ENCODE measurements around the gene IDH3B.
"Not testable (repeated sequence)": the region's sequence is repeated elsewhere in the genome, so short reads cannot be mapped to it uniquely, and the experiment has no call there.

The IDH3B gene

DNA sequence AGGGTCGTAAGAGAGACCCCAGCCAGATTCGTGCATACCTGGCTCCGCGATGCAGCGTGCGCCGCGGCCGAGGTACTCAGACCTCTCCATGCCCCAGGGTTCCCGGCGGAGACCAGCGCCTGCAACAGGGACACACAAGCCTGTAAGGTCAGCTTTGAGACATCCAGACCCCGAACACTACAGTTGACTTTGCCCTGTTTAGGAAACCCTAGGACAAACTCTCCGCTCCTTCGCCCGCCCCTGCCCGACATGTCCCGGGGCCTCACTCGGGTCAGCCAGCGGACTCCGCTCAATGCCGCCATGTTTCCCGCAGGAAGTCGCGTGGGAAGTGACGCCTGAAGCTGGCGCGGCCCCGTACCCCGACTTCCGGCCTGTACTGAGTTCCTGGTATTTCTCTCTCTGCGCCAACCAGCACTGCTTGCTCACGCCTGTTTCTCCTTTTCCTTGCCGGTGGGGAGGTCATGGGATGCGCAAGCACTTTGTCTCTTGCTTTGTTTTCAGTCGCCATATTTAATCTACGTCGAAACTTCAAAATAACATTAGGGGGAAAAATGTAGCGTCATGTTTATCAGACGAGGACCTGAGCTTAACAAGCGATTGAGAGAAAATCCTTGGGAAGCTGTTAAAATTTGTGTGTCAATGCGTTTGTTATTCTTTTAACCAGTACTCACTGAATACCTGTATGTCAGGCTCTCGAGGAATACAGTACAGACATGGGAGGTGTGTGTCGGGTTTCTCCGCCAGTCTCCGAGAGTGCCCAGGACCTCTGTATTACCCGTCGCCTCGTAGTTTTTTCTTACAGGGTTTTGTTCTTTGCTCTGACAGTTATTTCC lies at the start of gene IDH3B:
Gene IDH3B, minus strand, starts transcription at position 330 of the 833 bp plus-strand sequence. Its CDS starts 28 bp downstream, at position 302.
- DNase-seq, result peak; percentile 97

DNA sequence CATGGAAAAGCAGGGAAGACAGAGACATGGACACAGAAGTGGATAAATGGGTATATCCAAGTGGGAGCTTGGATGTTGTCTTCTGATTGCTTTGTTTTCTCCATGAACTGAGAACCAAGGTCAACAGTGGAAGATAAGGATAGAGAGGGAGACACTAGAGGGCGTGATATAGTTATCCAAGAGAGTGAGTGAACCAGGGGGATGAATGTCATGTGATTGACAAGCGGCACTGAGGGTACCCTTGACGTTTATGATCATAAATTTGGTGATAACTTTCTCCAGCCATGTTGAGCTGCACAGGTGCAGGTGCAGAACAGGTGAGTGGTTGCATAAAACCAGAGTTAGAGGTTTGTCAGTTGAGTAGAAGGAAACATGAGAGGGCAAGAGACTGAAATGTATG lies 49.3 kb upstream of the IDH3B start:
- no peak for DNase-seq

DNA sequence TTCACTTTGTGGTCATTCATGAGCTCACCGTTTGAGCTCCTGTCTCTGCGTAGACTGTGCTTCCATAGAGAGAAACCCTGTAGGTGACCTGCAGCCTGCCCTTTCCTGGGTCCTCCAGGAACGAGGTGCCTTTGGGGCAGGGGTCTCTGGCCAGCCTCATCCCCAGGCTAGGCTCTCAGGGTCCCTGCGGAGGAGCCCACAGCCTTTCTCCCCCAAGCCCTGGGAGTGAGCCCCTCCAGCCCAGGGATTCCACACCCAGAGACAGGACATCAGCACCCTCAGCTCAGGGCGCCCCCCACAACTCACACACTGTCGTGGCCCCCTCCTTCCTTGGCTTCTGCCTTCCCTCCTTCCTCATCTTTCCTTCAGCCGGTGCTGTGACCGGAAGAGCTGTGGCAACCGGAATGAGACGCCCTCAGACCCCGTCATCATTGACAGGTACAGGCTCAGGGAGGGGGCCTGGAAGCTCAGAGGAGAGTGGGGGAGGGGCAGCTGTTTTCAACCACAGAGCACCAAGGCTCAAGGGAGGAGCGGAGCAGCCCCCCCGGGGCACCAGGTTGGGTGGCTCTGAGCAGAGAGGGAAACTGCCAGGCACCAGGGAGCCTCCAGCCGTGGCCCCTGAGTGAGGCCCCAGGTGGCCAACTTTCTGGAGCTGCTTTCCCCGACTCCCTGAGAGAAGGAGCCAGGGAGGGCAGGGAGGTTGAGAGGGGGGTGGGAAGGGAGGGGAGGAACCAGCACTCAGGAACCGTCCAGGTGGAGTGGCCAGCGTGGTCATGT lies 45.4 kb upstream of the IDH3B start:
- DNase-seq, result no peak

DNA sequence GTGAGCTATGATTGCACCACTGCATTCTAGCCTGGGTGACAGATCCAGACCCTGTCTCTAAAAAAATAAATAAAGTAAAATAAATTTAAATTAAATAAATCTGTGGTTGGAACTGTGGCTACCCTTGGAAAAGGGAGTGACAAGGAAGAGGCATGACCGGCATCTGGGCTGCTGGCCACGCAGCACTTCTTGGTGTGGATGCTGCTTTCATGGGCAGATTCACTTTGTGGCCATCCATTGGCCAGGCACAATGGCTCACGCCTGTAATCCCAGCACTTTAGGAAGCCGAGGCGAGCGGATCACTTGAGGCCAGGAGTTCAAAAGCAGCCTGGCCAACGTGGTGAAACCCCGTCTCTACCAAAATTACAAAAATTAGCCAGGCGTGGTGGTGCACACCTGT lies 44.6 kb upstream of the IDH3B start:
- no peak for DNase-seq

- peak; percentile 32 for DNase-seq
Observed at GRCh38 chr20:2708073-2708415, 44.0 kb upstream of the IDH3B start.

GRCh38 chr20:2707353-2708072 lies 43.5 kb upstream of the IDH3B start:
- DNase-seq, result peak; percentile 11

DNA sequence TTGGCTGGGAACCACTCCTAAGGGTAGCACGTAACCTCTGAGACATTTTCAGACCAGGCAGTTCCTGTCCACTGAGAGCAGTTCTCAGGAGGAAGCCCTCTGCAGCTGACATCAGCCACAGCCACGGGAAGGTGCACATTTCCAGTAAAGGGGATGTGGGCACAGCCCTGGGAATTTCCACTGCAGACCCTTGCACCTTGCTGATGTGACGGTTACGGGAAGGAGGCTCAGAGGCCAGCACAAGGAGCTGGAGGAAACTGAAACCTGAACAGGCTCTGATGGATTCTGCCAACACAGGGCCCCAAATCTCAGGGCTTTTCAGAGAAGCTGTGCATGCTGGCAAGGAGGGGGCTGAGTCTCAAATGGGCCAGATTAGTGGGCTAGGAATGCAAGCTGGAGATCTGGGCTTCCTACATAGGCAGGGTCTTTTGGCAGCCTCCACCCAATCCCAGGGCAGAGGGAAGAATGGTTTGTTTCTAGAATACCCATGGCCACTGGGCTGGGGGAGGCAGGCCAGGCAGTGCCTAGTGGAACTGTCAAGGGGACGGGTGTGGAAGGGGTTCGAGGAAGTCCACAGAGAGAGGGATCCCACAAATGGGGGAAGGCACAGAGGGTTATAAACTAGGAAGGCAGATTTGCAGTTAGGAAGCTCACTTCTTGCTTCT lies 42.8 kb upstream of the IDH3B start:
- peak; percentile 18 for DNase-seq

DNA sequence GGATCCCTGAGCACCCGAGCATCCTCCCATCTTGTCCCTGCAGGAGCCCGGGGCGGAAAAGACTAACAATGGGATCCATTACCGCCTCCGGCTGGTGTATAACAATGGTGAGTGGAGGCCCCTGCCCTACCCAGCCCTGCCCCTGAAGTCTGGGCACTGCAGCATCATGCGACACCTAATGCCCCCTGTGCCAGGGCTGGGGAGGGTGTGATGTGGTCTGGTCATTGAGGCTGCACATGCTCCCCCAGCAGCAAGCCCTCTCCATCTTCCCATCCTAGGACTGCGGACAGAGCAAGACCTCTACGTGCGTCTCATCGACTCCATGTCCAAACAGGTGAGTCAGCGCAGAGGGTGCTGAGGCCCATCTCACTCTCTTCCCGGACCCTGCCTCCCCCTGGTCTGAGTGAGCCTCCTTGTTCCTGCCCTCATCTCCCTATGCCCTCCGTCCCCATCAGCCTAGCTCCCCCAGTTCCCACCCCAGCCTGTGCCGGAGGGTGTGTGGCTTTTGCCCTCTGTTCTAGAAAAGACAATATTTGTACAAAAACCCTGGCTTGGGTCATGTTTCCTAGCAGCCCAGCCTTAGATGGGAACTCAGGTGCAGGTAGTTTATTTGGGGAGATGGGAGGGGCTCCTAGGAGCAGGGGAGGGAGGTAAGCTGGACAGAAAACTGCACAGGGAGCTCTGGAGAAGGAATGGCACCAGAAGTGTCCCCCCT lies 42.1 kb upstream of the IDH3B start:
- no peak for DNase-seq

GRCh38 chr20:2703716-2704475 lies 39.9 kb upstream of the IDH3B start:
- no peak for DNase-seq

DNA sequence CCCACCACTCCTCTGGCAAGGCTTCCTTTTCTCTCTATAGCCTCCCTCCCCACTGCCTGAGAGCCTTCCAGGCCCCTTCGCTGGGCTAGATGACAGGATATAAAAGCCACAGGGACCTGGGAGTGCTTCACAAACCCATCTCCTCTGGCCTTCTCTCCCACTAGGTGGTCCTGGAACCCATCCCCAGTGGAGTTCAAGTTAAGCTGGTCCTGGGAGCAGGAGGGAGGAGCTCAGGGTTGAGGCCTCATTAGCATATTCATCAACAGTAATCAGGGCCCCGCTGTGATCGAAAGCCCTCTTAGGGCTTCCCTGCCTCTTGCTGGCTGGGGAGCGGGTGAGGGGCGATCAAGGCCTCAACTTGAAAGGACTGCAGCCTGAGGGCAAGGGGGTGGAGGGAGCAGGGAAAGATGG lies 37.7 kb upstream of the IDH3B start:
- DNase-seq, result no peak

- no peak for DNase-seq
Observed at GRCh38 chr20:2700913-2701620, 37.1 kb upstream of the IDH3B start.

- DNase-seq, result peak; percentile 16
Observed at GRCh38 chr20:2699775-2700413, 35.9 kb upstream of the IDH3B start.

- DNase-seq, result peak; percentile 18
Observed at GRCh38 chr20:2698912-2699311, 34.9 kb upstream of the IDH3B start.

GRCh38 chr20:2698186-2698817 lies 34.3 kb upstream of the IDH3B start:
- peak; percentile 36 for DNase-seq

DNA sequence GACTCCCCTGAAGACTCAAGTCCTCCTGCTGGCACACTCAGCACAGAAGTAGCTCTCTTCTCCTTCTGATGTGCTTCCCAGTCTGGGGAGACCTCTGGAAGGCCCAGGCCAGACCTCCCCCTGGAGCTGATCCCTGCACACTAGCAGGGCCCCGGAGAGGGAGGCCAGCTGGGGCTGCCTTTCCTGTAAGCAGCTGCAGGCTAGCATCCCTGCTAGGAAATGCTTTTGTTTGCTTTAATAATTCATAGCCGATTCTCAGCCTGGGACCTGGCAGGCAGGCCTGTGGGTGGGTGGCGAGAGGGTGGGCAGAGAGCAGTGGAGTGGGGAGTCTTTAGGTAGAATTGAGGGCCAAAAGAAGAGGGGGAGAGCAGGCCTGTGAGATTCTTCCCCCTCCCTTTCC lies 33.8 kb upstream of the IDH3B start:
- peak; percentile 21 for DNase-seq

DNA sequence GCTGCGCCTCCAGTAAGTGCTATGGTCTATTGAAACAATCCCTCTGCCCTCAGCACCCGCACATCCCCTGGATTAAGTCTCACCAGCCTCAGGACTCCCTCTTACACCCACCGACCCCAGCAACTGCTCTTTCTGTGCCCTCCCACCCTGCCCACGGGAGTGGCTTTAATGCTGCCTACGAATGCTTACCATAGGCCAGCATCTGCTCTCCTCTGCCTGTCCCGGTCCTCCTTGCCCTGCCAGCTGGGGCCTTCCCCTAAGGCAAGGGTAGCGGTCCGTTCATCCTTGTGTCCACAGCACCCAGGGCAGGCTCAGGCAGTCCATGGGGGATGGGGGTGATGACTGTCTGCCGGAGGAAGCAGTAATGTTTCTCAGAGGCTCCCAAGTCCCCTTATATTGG lies 32.6 kb upstream of the IDH3B start:
- peak; percentile 30 for DNase-seq

DNA sequence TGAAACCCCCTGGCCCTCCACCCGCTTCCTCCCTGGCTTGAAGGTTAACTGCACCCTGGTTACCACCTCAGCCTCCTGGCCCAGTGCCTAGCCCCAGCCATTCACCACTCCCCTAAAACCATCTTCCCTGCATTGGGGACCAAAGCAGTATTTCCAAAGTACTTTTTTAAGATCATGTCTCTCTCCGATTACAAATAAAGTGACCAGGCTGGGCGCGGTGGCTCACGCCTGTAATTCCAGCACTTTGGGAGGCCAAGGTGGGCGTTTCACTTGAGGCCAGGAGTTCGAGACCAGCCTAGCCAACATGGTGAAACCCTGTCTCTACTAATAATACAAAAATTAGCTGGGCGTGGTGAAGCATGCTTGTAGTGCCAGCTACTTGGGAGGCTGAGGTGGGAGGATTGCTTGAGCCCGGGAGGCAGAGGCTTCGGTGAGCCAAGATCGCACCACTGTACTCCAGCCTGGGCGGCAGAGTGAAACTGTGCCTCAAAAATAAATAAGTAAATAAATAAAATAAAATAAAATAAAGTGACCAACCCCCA lies 32.0 kb upstream of the IDH3B start:
- not testable (repeated sequence) for DNase-seq

DNA sequence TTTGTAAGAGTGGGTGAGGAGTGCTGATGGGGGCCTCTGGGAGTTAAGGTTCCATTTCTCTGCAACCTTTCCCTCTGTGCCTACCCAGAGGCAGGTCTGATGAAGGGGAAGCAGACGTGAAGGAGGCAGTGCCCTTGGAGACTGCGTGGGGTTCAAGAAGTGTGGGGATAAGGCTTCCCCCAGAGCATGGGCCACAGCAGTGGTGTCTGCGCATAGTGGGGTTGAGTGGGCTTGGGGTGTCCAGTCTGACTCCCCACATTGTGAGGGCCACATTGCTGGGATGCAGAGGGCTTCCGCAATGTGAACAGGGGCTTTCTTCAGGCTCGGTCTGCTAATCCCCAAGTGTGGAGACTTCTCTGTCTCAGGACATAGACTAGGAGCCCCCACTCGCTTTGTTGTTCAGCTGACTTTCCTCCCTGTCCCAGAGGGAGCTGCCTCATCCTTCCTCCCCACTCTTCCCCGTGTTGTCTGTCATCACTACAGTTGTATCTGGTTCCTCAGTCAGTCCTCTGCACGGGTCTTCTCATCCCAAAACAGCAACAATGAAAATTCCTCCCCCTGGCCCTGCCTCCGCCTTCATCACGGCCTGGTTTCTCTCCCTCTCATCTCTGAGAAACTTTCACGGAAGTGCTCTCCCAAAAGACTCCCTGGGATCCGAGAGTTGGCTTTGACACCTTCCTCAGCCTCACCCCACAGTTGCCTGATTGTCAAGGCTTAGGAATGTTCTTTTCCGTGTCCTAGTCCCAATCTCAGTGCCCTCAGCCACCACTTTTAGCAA lies 31.4 kb upstream of the IDH3B start:
- peak; percentile 38 for DNase-seq

DNA sequence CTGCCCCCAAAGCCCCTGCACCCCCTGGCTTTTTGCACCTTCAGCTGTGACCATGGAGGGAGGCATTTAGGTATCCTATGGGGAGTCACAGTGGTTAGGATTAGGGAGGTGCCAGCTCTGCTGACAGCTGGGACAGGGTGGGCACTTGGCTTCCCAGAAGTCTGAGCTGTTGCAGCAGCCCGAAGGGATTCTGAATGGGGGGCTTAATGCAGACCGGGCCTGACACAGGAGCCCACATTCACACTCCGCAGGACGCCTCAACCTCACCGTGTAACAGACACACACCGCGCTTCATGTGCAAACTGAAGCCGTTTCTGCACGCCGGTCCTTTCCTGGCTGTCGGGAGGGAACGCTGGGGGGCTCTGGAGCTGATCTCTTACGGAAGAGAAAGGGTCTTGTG lies 30.5 kb upstream of the IDH3B start:
- DNase-seq, result peak; percentile 39

Data from right forelimb (tissue), 1 donor.